ENCODE data around the gene ADCY1.

ADCY1 gene

DNA sequence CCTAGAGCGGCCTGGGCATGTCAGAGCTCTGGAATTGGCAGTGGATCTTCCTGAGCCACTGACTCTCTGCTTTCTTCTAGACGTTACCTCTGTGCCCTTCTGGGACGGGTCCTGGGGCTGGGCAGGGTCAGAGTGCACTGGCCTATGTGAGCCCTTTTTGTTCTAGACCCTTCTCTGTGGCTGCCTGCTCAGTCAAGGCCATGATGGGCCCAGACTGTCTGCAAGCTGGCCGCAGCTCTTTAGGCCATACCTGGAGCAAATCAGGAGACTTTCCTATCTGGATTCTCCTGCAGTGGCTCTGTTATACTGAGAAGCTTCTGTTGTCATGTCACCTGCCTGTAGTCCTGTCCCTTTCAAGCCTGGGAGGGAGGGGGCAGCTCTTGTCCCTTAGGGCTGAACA lies 70.1 kb downstream of the ADCY1 start:
- TF ChIP-seq EZH2 (optimal IDR thresholded peaks at IDR 0.05; ENCODE audit: low read depth, low read length), result no peak
- TF ChIP-seq, protein P1, sequence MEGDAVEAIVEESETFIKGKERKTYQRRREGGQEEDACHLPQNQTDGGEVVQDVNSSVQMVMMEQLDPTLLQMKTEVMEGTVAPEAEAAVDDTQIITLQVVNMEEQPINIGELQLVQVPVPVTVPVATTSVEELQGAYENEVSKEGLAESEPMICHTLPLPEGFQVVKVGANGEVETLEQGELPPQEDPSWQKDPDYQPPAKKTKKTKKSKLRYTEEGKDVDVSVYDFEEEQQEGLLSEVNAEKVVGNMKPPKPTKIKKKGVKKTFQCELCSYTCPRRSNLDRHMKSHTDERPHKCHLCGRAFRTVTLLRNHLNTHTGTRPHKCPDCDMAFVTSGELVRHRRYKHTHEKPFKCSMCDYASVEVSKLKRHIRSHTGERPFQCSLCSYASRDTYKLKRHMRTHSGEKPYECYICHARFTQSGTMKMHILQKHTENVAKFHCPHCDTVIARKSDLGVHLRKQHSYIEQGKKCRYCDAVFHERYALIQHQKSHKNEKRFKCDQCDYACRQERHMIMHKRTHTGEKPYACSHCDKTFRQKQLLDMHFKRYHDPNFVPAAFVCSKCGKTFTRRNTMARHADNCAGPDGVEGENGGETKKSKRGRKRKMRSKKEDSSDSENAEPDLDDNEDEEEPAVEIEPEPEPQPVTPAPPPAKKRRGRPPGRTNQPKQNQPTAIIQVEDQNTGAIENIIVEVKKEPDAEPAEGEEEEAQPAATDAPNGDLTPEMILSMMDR (IDR thresholded peaks at IDR 0.05; ENCODE audit: low read length), result no peak
- TF ChIP-seq EZH2phosphoT487 (IDR thresholded peaks at IDR 0.05; ENCODE audit: low read length), result no peak
- Histone ChIP-seq H3K9me3 (replicated peaks; ENCODE audit: insufficient read depth, low read length) (no peaks in the 10 kb centered on the region), H3K9ac (ENCODE audit: low read length) (no peak overlapping the region), H3K27me3 (replicated peaks; ENCODE audit: insufficient read depth, low read length) (no peaks in the 10 kb centered on the region), H4K20me1 (ENCODE audit: insufficient read depth, low read length) (no peaks in the 10 kb centered on the region), H3F3A (ENCODE audit: insufficient read depth, low read length) (no peaks in the 10 kb centered on the region), H3K4me2 (ENCODE audit: low read depth, low read length) (no peak overlapping the region), H3K9me2 (replicated peaks; ENCODE audit: insufficient read depth, low read length) (no peaks in the 10 kb centered on the region), H3K79me2 (ENCODE audit: low read length) (no peaks in the 10 kb centered on the region), H3K36me3 (replicated peaks; ENCODE audit: insufficient read depth, low read length) (no peaks in the 10 kb centered on the region), H3K4me1 (ENCODE audit: low read length) (0 out of 2 replicates have a peak, but pooled peaks cover 3% of the 10 kb centered on the region), H3K4me3 (ENCODE audit: low read length) (no peak overlapping the region), H2AFZ (ENCODE audit: low read length) (no peak overlapping the region), H3K27ac (ENCODE audit: low read length) (no peak overlapping the region)
- no peak for DNase-seq

DNA sequence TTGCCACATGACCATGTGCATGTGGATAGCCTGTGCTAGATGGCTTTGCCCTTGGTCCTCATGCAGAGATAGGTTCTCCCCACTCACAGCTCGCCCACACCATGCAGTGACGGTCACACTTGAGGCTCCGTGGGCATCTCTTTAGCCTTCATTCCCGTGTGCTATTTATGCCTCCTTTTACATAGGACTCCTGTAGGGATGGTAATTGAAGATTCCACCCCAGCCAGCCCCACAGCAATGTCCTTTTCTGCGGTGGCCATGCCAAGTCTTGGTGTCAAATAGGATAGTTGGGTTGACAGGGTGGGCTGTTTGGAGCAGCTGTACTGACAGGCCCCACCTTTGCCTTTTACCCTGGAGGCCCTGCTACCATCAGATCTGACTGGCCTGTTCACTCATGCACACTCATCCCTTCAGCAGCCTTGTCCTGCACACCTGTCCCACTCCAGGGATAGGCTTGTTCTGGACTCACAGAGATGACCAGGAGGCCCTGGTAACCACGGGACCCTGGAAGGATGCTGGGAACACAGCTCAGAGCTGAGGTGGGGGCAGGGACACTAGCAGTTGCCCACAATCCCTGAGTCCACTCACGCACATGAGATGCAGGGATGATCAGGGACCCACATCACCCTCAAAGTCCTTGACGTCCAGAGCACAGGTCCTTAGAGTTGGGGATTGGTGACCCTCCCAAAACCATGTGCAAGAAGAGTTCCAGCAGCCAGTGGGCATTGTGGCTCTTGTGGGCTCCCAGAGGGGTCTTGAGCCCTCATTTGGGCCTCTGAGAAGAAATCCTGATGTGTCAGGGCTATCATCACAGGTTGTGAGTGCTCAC lies 71.2 kb downstream of the ADCY1 start:
- Histone ChIP-seq H3K4me3 (ENCODE audit: low read length) (no peak overlapping the region), H3K9me3 (replicated peaks; ENCODE audit: insufficient read depth, low read length) (no peaks in the 10 kb centered on the region), H2AFZ (ENCODE audit: low read length) (no peak overlapping the region), H3K9me2 (replicated peaks; ENCODE audit: insufficient read depth, low read length) (no peaks in the 10 kb centered on the region), H3K4me1 (ENCODE audit: low read length) (0 out of 2 replicates have a peak, but pooled peaks cover 3% of the 10 kb centered on the region), H3F3A (ENCODE audit: insufficient read depth, low read length) (no peaks in the 10 kb centered on the region), H3K9ac (ENCODE audit: low read length) (no peak overlapping the region), H3K79me2 (ENCODE audit: low read length) (no peaks in the 10 kb centered on the region), H3K36me3 (replicated peaks; ENCODE audit: insufficient read depth, low read length) (no peaks in the 10 kb centered on the region), H3K27ac (ENCODE audit: low read length) (no peak overlapping the region), H3K4me2 (ENCODE audit: low read depth, low read length) (no peak overlapping the region), H3K27me3 (replicated peaks; ENCODE audit: insufficient read depth, low read length) (no peaks in the 10 kb centered on the region), H4K20me1 (ENCODE audit: insufficient read depth, low read length) (no peaks in the 10 kb centered on the region)
- TF ChIP-seq, protein P1 (IDR thresholded peaks at IDR 0.05; ENCODE audit: low read length), result no peak
- no peak for TF ChIP-seq EZH2 (optimal IDR thresholded peaks at IDR 0.05; ENCODE audit: low read depth, low read length)
- TF ChIP-seq EZH2phosphoT487 (IDR thresholded peaks at IDR 0.05; ENCODE audit: low read length), result no peak
- DNase-seq, result no peak

DNA sequence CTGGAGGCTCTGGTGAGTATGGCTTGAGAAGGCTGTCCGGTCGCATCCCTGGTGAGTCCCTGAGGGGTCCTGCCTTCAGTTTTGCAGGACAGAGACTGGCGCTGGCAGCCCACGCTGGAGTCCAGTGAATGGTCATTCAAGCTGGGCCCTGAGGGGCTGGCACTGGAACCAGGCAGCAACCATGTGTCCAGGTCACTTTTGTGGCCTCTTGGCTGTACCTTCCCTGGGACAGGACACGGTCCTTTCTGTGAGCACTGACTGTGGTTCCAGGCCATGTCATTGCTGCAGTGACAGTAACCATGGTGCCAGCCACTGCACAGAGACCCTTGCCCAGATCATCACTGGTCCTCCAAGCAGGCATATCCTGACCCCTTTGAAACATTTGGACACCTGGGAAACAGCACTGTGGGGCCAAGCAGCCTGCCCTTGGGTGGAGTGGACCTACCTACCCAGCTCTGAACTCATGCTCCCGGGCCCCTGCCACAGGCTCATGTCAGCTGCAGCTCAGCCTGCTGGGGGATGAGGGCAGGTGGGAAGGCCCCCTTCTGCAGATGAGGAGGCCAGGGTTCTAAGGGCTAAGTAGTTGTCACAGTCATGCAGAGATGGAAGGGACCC lies 72.1 kb downstream of the ADCY1 start:
- H3K9me3 ChIP-seq (replicated peaks; ENCODE audit: insufficient read depth, low read length), result no peaks in the 10 kb centered on the region
- H3K4me2 ChIP-seq (ENCODE audit: low read depth, low read length), result no peak overlapping the region
- no peak overlapping the region for H3K4me3 ChIP-seq (ENCODE audit: low read length)
- 0 out of 2 replicates have a peak, but pooled peaks cover 3% of the 10 kb centered on the region for H3K4me1 ChIP-seq (ENCODE audit: low read length)
- H3K27ac ChIP-seq (ENCODE audit: low read length), result no peak overlapping the region
- no peaks in the 10 kb centered on the region for H3F3A ChIP-seq (ENCODE audit: insufficient read depth, low read length)
- H3K36me3 ChIP-seq (replicated peaks; ENCODE audit: insufficient read depth, low read length), result no peaks in the 10 kb centered on the region
- no peaks in the 10 kb centered on the region for H3K9me2 ChIP-seq (replicated peaks; ENCODE audit: insufficient read depth, low read length)
- H4K20me1 ChIP-seq (ENCODE audit: insufficient read depth, low read length), result no peaks in the 10 kb centered on the region
- H2AFZ ChIP-seq (ENCODE audit: low read length), result no peak overlapping the region
- DNase-seq, result no peak
- no peak for TF ChIP-seq EZH2 (optimal IDR thresholded peaks at IDR 0.05; ENCODE audit: low read depth, low read length)
- TF ChIP-seq, protein P1 (IDR thresholded peaks at IDR 0.05; ENCODE audit: low read length), result no peak
- TF ChIP-seq EZH2phosphoT487 (IDR thresholded peaks at IDR 0.05; ENCODE audit: low read length), result no peak
- H3K79me2 ChIP-seq (ENCODE audit: low read length), result no peaks in the 10 kb centered on the region
- H3K27me3 ChIP-seq (replicated peaks; ENCODE audit: insufficient read depth, low read length), result no peaks in the 10 kb centered on the region
- no peak overlapping the region for H3K9ac ChIP-seq (ENCODE audit: low read length)
